ENCODE measurements around the gene TRIM69. TPM values are rescaled to one million over a fixed set of nuclear protein-coding genes. Genes with fewer than 3 reads are reported as not detected.
A peak's percentile ranks its signal among the peaks of the same experiment; 100 is the strongest.

The TRIM69 gene
- total and polyA plus RNA-seq, 2 experiments from 2014 or later, result 4.3 to 7.0 TPM

DNA sequence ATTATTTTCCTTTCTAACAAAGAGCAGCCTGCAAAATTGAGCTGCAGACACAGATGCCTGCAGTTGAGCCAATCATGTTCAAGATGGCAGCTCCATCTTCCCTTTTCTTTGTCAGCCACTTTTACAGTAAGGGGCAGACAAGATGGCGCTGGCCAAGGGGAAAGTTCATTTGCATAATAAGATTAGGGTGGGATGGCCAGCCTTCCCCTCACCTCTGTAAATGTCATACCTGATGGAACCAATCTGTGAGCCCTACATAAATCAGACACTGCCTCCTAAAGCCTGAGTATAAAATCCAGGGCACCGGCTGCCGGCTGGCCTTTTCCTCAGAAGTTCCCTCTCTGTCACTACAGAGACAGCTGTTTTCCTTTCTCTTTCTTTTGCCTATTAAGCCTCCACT lies 41.0 kb upstream of the TRIM69 start:
- no peaks in the 10 kb centered on the region; the same call in 2 of the 3 replicates for H3K9me3 Mint-ChIP-seq
- no peaks in the 10 kb centered on the region for H3K4me1 Mint-ChIP-seq

DNA sequence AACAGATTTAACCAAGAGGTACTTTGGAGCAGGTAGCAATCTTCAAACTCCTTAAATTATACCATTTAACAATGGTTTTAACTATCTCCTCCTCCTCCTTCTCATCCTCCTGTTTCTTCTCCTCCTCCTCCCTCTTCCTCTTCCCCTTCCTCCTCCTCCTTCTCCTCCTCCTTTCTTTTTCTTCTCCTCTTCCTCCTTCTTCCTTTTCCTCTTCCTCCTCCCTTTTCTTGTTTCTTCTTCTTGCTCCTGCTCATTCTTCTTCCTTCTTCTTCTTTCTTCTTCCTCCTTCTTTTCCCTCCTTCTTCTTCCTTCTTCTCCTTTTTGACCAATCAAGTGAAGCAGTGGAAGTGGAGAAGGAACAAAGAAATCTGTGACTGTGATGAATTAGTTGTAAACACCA lies 39.3 kb upstream of the TRIM69 start:
- Histone ChIP-seq H3F3A (replicated peaks; ENCODE audit: low read depth) (no peaks in the 10 kb centered on the region), H3K27ac (ENCODE audit: low read depth) (no peak overlapping the region), H3K9me2 (ENCODE audit: insufficient read depth) (0 out of 2 replicates have a peak, but pooled peaks cover 5% of the 10 kb centered on the region), H4K20me1 (replicated peaks; ENCODE audit: insufficient read depth) (no peaks in the 10 kb centered on the region), H3K36me3 (ENCODE audit: insufficient read depth) (no peaks in the 10 kb centered on the region), H3K4me2 (no peak overlapping the region), H2AFZ (no peak overlapping the region), H3K27me3 (ENCODE audit: insufficient read depth) (no peaks in the 10 kb centered on the region), H3K79me2 (replicated peaks; ENCODE audit: insufficient read depth) (no peaks in the 10 kb centered on the region), H3K4me3 (no peak overlapping the region), H3K4me1 (ENCODE audit: insufficient read depth) (no peaks in the 10 kb centered on the region)
- no peak for ATAC-seq
- DNase-seq (ENCODE audit: low spot score), result no peak
- Mint-ChIP-seq H3K27me3 (ENCODE audit: insufficient read depth, low read depth, poor library complexity) (peaks cover 2% of the 10 kb centered on the region), H3K4me3 (no peak overlapping the region), H3K36me3 (ENCODE audit: low read depth) (no peaks in the 10 kb centered on the region), H3K9me3 (no peaks in the 10 kb centered on the region; the same call in 2 of the 3 replicates), H3K27ac (no peak overlapping the region), H3K4me1 (no peaks in the 10 kb centered on the region)
- no peak for TF ChIP-seq STAT1 (IDR thresholded peaks at IDR 0.05; ENCODE audit: unreplicated experiment)

More for the DNA sequence above, 41.0 kb upstream of the TRIM69 start:
- Histone ChIP-seq H3K9me2 (ENCODE audit: insufficient read depth) (0 out of 2 replicates have a peak, but pooled peaks cover 5% of the 10 kb centered on the region), H3K27me3 (ENCODE audit: insufficient read depth) (no peaks in the 10 kb centered on the region), H3K79me2 (replicated peaks; ENCODE audit: insufficient read depth) (no peaks in the 10 kb centered on the region), H3K4me3 (no peak overlapping the region), H4K20me1 (replicated peaks; ENCODE audit: insufficient read depth) (no peaks in the 10 kb centered on the region), H2AFZ (peak overlapping the region; percentile 75; the same call in 1 of the 2 replicates), H3K4me2 (no peak overlapping the region), H3F3A (replicated peaks; ENCODE audit: low read depth) (no peaks in the 10 kb centered on the region), H3K27ac (ENCODE audit: low read depth) (no peak overlapping the region), H3K4me1 (ENCODE audit: insufficient read depth) (no peaks in the 10 kb centered on the region), H3K36me3 (ENCODE audit: insufficient read depth) (no peaks in the 10 kb centered on the region)
- no peak for TF ChIP-seq CREB1 (CRISPR knock-in tag; IDR thresholded peaks at IDR 0.05; ENCODE audit: low read depth)
- TF ChIP-seq, protein P1, sequence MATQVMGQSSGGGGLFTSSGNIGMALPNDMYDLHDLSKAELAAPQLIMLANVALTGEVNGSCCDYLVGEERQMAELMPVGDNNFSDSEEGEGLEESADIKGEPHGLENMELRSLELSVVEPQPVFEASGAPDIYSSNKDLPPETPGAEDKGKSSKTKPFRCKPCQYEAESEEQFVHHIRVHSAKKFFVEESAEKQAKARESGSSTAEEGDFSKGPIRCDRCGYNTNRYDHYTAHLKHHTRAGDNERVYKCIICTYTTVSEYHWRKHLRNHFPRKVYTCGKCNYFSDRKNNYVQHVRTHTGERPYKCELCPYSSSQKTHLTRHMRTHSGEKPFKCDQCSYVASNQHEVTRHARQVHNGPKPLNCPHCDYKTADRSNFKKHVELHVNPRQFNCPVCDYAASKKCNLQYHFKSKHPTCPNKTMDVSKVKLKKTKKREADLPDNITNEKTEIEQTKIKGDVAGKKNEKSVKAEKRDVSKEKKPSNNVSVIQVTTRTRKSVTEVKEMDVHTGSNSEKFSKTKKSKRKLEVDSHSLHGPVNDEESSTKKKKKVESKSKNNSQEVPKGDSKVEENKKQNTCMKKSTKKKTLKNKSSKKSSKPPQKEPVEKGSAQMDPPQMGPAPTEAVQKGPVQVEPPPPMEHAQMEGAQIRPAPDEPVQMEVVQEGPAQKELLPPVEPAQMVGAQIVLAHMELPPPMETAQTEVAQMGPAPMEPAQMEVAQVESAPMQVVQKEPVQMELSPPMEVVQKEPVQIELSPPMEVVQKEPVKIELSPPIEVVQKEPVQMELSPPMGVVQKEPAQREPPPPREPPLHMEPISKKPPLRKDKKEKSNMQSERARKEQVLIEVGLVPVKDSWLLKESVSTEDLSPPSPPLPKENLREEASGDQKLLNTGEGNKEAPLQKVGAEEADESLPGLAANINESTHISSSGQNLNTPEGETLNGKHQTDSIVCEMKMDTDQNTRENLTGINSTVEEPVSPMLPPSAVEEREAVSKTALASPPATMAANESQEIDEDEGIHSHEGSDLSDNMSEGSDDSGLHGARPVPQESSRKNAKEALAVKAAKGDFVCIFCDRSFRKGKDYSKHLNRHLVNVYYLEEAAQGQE (IDR thresholded peaks at IDR 0.05; ENCODE audit: unreplicated experiment), result no peak
- TF ChIP-seq NANOG (IDR thresholded peaks at IDR 0.05; ENCODE audit: borderline replicate concordance), result no peak
- no peak for TF ChIP-seq EZH2phosphoT487 (IDR thresholded peaks at IDR 0.05; ENCODE audit: unreplicated experiment)
- TF ChIP-seq JUNB (IDR thresholded peaks at IDR 0.05; ENCODE audit: unreplicated experiment), result no peak
- Mint-ChIP-seq H3K27ac (no peak overlapping the region), H3K4me3 (no peak overlapping the region), H3K27me3 (ENCODE audit: insufficient read depth, low read depth, poor library complexity) (peaks cover 2% of the 10 kb centered on the region), H3K36me3 (ENCODE audit: low read depth) (no peaks in the 10 kb centered on the region)
- DNase-seq (ENCODE audit: low spot score) (no peak), ATAC-seq (no peak)

DNA sequence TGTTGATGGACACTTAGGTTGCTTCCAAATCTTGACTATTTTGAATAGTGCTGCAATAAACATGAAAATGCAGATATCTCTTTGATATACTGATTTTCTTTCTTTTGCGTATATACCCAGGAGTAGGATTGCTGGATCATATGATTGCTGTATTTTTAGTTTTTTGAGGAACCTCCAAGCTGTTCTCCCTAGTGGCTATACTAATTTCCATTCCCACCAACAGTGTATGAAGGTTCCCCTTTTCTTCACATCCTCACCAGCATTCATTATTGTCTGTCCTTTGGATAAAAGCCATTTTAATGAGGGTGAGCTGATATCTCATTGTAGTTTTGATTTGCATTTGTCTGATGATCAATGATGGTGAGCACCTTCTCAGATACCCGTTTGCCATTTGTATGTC lies 37.7 kb upstream of the TRIM69 start:
- Mint-ChIP-seq H3K9me3 (peaks cover 11% of the 10 kb centered on the region), H3K27ac (no peak overlapping the region), H3K4me1 (no peaks in the 10 kb centered on the region), H3K27me3 (ENCODE audit: insufficient read depth, low read depth, poor library complexity) (no peaks in the 10 kb centered on the region), H3K36me3 (ENCODE audit: low read depth) (0 out of 3 replicates have a peak, but pooled peaks cover 3% of the 10 kb centered on the region), H3K4me3 (no peak overlapping the region)
- no peak overlapping the region for H2AFZ ChIP-seq
- no peaks in the 10 kb centered on the region for H3K79me2 ChIP-seq (replicated peaks; ENCODE audit: insufficient read depth)
- DNase-seq (ENCODE audit: low spot score), result no peak
- no peaks in the 10 kb centered on the region for H3K36me3 ChIP-seq (ENCODE audit: insufficient read depth)
- 0 out of 2 replicates have a peak, but pooled peaks cover 5% of the 10 kb centered on the region for H3K9me2 ChIP-seq (ENCODE audit: insufficient read depth)
- H3K4me2 ChIP-seq, result no peak overlapping the region
- no peak for TF ChIP-seq ZNF331 (CRISPR knock-in tag; IDR thresholded peaks at IDR 0.05; ENCODE audit: low read depth)
- TF ChIP-seq STAT1 (IDR thresholded peaks at IDR 0.05; ENCODE audit: unreplicated experiment), result no peak
- TF ChIP-seq, protein P2, sequence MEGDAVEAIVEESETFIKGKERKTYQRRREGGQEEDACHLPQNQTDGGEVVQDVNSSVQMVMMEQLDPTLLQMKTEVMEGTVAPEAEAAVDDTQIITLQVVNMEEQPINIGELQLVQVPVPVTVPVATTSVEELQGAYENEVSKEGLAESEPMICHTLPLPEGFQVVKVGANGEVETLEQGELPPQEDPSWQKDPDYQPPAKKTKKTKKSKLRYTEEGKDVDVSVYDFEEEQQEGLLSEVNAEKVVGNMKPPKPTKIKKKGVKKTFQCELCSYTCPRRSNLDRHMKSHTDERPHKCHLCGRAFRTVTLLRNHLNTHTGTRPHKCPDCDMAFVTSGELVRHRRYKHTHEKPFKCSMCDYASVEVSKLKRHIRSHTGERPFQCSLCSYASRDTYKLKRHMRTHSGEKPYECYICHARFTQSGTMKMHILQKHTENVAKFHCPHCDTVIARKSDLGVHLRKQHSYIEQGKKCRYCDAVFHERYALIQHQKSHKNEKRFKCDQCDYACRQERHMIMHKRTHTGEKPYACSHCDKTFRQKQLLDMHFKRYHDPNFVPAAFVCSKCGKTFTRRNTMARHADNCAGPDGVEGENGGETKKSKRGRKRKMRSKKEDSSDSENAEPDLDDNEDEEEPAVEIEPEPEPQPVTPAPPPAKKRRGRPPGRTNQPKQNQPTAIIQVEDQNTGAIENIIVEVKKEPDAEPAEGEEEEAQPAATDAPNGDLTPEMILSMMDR (conservative IDR thresholded peaks at IDR 0.05; ENCODE audit: low read depth in 2 of 2), result no peak
- TF ChIP-seq, protein P1 (IDR thresholded peaks at IDR 0.05; ENCODE audit: unreplicated experiment), result no peak
- TF ChIP-seq JUNB (IDR thresholded peaks at IDR 0.05; ENCODE audit: unreplicated experiment), result no peak
- TF ChIP-seq, protein P3, sequence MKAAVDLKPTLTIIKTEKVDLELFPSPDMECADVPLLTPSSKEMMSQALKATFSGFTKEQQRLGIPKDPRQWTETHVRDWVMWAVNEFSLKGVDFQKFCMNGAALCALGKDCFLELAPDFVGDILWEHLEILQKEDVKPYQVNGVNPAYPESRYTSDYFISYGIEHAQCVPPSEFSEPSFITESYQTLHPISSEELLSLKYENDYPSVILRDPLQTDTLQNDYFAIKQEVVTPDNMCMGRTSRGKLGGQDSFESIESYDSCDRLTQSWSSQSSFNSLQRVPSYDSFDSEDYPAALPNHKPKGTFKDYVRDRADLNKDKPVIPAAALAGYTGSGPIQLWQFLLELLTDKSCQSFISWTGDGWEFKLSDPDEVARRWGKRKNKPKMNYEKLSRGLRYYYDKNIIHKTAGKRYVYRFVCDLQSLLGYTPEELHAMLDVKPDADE (IDR thresholded peaks at IDR 0.05), result no peak
- TF ChIP-seq EZH2phosphoT487 (IDR thresholded peaks at IDR 0.05; ENCODE audit: unreplicated experiment), result no peak
- ATAC-seq, result no peak
- no peak overlapping the region for H3K27ac ChIP-seq (ENCODE audit: low read depth)
- no peaks in the 10 kb centered on the region for H3K4me1 ChIP-seq (ENCODE audit: insufficient read depth)
- H3F3A ChIP-seq (replicated peaks; ENCODE audit: low read depth), result no peaks in the 10 kb centered on the region
- H4K20me1 ChIP-seq (replicated peaks; ENCODE audit: insufficient read depth), result no peaks in the 10 kb centered on the region
- no peak overlapping the region for H3K4me3 ChIP-seq
- no peaks in the 10 kb centered on the region for H3K27me3 ChIP-seq (ENCODE audit: insufficient read depth)

All from GM23338 (cell line).